GM19452 (cell line): ENCODE results near the gene VCPKMT.

Experiments used
- ATAC-seq: cut with Tn5 transposase; IDR thresholded peaks from one replicate; pipeline ENCODE4 v1.9.1; 2021; ENCODE audit not compliant: unreplicated experiment

Gene VCPKMT

GRCh38 chr14:50067723-50068495, 48.5 kb downstream of the VCPKMT start:
- no peak for ATAC-seq

GRCh38 chr14:50065583-50065982, 50.8 kb downstream of the VCPKMT start:
- ATAC-seq, result no peak

- ATAC-seq, result peak; percentile 50
These were observed 51.4 kb downstream of the VCPKMT start for GRCh38 chr14:50064993-50065392.

GRCh38 chr14:50063876-50064420, 52.4 kb downstream of the VCPKMT start:
- no peak for ATAC-seq

- no peak for ATAC-seq
These were observed 53.8 kb downstream of the VCPKMT start for GRCh38 chr14:50062438-50063085.

GRCh38 chr14:50061664-50062437, 54.5 kb downstream of the VCPKMT start:
- peak; percentile 57 for ATAC-seq

- peak; percentile 30 for ATAC-seq
These were observed 55.3 kb downstream of the VCPKMT start for GRCh38 chr14:50060871-50061663.

GRCh38 chr14:50059763-50060616, 56.4 kb downstream of the VCPKMT start:
- ATAC-seq, result no peak
